Measurements from ENCODE around the gene AIPL1.

GRCh38 chr17:6482105-6482455, 47.2 kb upstream of the AIPL1 start:
- TF ChIP-seq EZH2phosphoT487 (conservative IDR thresholded peaks at IDR 0.05; ENCODE audit: low read length), result no peak
- TF ChIP-seq, protein P1, sequence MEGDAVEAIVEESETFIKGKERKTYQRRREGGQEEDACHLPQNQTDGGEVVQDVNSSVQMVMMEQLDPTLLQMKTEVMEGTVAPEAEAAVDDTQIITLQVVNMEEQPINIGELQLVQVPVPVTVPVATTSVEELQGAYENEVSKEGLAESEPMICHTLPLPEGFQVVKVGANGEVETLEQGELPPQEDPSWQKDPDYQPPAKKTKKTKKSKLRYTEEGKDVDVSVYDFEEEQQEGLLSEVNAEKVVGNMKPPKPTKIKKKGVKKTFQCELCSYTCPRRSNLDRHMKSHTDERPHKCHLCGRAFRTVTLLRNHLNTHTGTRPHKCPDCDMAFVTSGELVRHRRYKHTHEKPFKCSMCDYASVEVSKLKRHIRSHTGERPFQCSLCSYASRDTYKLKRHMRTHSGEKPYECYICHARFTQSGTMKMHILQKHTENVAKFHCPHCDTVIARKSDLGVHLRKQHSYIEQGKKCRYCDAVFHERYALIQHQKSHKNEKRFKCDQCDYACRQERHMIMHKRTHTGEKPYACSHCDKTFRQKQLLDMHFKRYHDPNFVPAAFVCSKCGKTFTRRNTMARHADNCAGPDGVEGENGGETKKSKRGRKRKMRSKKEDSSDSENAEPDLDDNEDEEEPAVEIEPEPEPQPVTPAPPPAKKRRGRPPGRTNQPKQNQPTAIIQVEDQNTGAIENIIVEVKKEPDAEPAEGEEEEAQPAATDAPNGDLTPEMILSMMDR (IDR thresholded peaks at IDR 0.05; ENCODE audit: insufficient read depth, low read length, poor library complexity, severe bottlenecking), result no peak
